CD4-positive, alpha-beta T cell (primary cell): ENCODE data around the gene ABTB1. TPM values are rescaled to one million over a fixed set of nuclear protein-coding genes. Genes with fewer than 3 reads are reported as not detected.
A peak's percentile ranks its signal among the peaks of the same experiment; 100 is the strongest.

Experiments used
- ATAC-seq: fragments of 200-7000 bp; cut with Tn5 transposase; one replicate; pipeline ENCODE4 v1.10.0; 2022; ENCODE audit warnings: mild to moderate bottlenecking; ENCODE audit not compliant: poor library complexity
- CTCF ChIA-PET: fragments of 350-600 bp; sonication (Branson Sonifier 250); formaldehyde crosslinking; loops from one replicate; lab custom pipeline; 2021; ENCODE audit warnings: antibody characterized with exemption, inconsistent platforms; lab: Charles Lee
- POLR2A ChIA-PET: fragments of 350-600 bp; sonication (Branson Sonifier 250); formaldehyde crosslinking; loops from one replicate; lab custom pipeline; 2021; ENCODE audit warnings: antibody characterized with exemption, inconsistent platforms; lab: Charles Lee
- DNase-seq, 14 experiments: peaks; one replicate each; pipeline ENCODE4 v3.0.0-alpha.2; 2013 to 2020; ENCODE audit warnings: mixed read lengths in 2 of 14
- H3K27ac ChIP-seq, 2 donors: one replicate each; pipeline versions ENCODE4 v1.5.1 to v1.7.0; 2013; ENCODE audit warnings: low read length in 2 of 2, low read depth in 1 of 2, mild to moderate bottlenecking in 1 of 2
- H3K27me3 ChIP-seq, 2 experiments: 1 replicate in 1 of 2; 2 replicates in 1 of 2; pipeline versions ENCODE4 v1.6.1 to v1.7.0; 2013; ENCODE audit warnings: low read length in 2 of 2, control low read depth in 1 of 2, mild to moderate bottlenecking in 1 of 2, moderate library complexity in 1 of 2; ENCODE audit not compliant: insufficient read depth in 2 of 2, control insufficient read depth in 1 of 2
- H3K36me3 ChIP-seq: one replicate; pipeline ENCODE4 v1.6.1; 2013; ENCODE audit warnings: low read length, control low read depth; ENCODE audit not compliant: insufficient read depth
- H3K4me1 ChIP-seq: one replicate; pipeline ENCODE4 v1.6.1; 2013; ENCODE audit warnings: low read length, control low read depth; ENCODE audit not compliant: insufficient read depth
- H3K4me3 ChIP-seq: one replicate; pipeline ENCODE4 v1.5.1; 2013; ENCODE audit warnings: mild to moderate bottlenecking, low read length, moderate library complexity
- H3K9me3 ChIP-seq, 2 experiments: 1 replicate in 1 of 2; 2 replicates in 1 of 2; pipeline versions ENCODE4 v1.6.1 to v1.7.0; 2013; ENCODE audit warnings: low read length in 2 of 2, mild to moderate bottlenecking in 2 of 2, control low read depth in 1 of 2, moderate library complexity in 1 of 2; ENCODE audit not compliant: control insufficient read depth in 1 of 2, insufficient read depth in 1 of 2
- H3K27ac Mint-ChIP-seq: one replicate; pipeline ENCODE4 v1.8.0; 2020; ENCODE audit warnings: mixed read lengths
- H3K27me3 Mint-ChIP-seq: one replicate; pipeline ENCODE4 v1.8.0; 2021; ENCODE audit warnings: mixed read lengths
- H3K36me3 Mint-ChIP-seq: one replicate; pipeline ENCODE4 v1.8.0; 2021; ENCODE audit warnings: low read depth, mixed read lengths
- H3K4me1 Mint-ChIP-seq: one replicate; pipeline ENCODE4 v1.8.0; 2021; ENCODE audit warnings: low read depth, mixed read lengths
- H3K4me3 Mint-ChIP-seq: one replicate; pipeline ENCODE4 v1.8.0; 2020; ENCODE audit warnings: mild to moderate bottlenecking, mixed read lengths
- H3K9me3 Mint-ChIP-seq: one replicate; pipeline ENCODE4 v1.8.0; 2020; ENCODE audit warnings: mixed read lengths
- CTCF ChIP-seq: fragments of 200-600 bp; IDR thresholded peaks from one replicate; pipeline ENCODE4 v1.8.0; 2022; ENCODE audit warnings: antibody characterized with exemption, mild to moderate bottlenecking
- intact Hi-C, 2 experiments: fragments of 100-400 bp; cut with DNase I in 1 of 2; cut with micrococcal nuclease in 1 of 2; formaldehyde crosslinking; loops; one replicate each; pipeline versions ENCODE4 v1.15.1 to v1.9.0; 2023 to 2025; cut with DNase I, micrococcal nuclease
- total RNA-seq, 174 experiments: library from RNA in 2 of 174; stranded (reverse) in 2 of 174; gene quantifications; one replicate each; pipeline ENCODE4 v1.2.3 and lab custom pipeline; 2021 to 2026

ABTB1 gene
- total RNA-seq, 2 experiments from 2014 or later: 116 to 118 TPM

- Histone ChIP-seq H3K9me3 (no peaks in the 10 kb centered on the region), H3K36me3 (no peaks in the 10 kb centered on the region), H3K4me1 (peaks cover 29% of the 10 kb centered on the region), H3K27ac (no peak overlapping the region), H3K27me3 (peaks cover 8 to 11% of the 10 kb centered on the region in 2 experiments), H3K4me3 (no peak overlapping the region)
- Mint-ChIP-seq H3K4me1 (peaks cover 44% of the 10 kb centered on the region), H3K27me3 (peaks cover 36% of the 10 kb centered on the region), H3K9me3 (no peaks in the 10 kb centered on the region), H3K27ac (no peak overlapping the region), H3K4me3 (peak overlapping the region; percentile 89), H3K36me3 (no peaks in the 10 kb centered on the region)
- ChIA-PET CTCF (no interaction called here), POLR2A (no interaction called here)
- ATAC-seq (no peak), DNase-seq (no peak)
- intact Hi-C loops: no loop called here
- TF ChIP-seq CTCF: no peak
Observed at GRCh38 chr3:127630811-127631714, 41.7 kb upstream of the ABTB1 start.

GRCh38 chr3:127632035-127632820 is 40.5 kb upstream of the ABTB1 start:
- ATAC-seq: no peak
- H3K4me1 Mint-ChIP-seq: peaks cover 37% of the 10 kb centered on the region
- intact Hi-C loops: no loop called here
- no peaks in the 10 kb centered on the region for H3K36me3 Mint-ChIP-seq
- Histone ChIP-seq H3K4me1 (peaks cover 26% of the 10 kb centered on the region), H3K27me3 (peaks cover 8 to 11% of the 10 kb centered on the region in 2 experiments), H3K36me3 (no peaks in the 10 kb centered on the region), H3K27ac (no peak overlapping the region), H3K4me3 (no peak overlapping the region), H3K9me3 (no peaks in the 10 kb centered on the region)
- ChIA-PET POLR2A (no interaction called here), CTCF (no interaction called here)
- H3K27ac Mint-ChIP-seq: no peak overlapping the region
- H3K9me3 Mint-ChIP-seq: no peaks in the 10 kb centered on the region
- H3K27me3 Mint-ChIP-seq: peaks cover 36% of the 10 kb centered on the region
- no peak for DNase-seq
- H3K4me3 Mint-ChIP-seq: no peak overlapping the region
- no peak for TF ChIP-seq CTCF

GRCh38 chr3:127634653-127635052 is 38.1 kb upstream of the ABTB1 start:
- CTCF ChIA-PET: no interaction called here
- Histone ChIP-seq H3K4me3 (no peak overlapping the region), H3K27ac (no peak overlapping the region), H3K4me1 (peaks cover 24% of the 10 kb centered on the region), H3K36me3 (no peaks in the 10 kb centered on the region), H3K27me3 (peaks cover 8 to 11% of the 10 kb centered on the region in 2 experiments), H3K9me3 (no peaks in the 10 kb centered on the region)
- peaks cover 30% of the 10 kb centered on the region for H3K27me3 Mint-ChIP-seq
- POLR2A ChIA-PET: interaction anchor here (1.4 kb wide), 1 partner anchor 38 kb away, joined by 4 read pairs; the partner anchor contains the start of gene ABTB1
- H3K4me1 Mint-ChIP-seq: peaks cover 27% of the 10 kb centered on the region
- ATAC-seq (no peak), DNase-seq (no peak)
- H3K4me3 Mint-ChIP-seq: no peak overlapping the region
- no peak for TF ChIP-seq CTCF
- H3K9me3 Mint-ChIP-seq: no peaks in the 10 kb centered on the region
- intact Hi-C loops: no loop called here
- H3K27ac Mint-ChIP-seq: no peak overlapping the region
- no peaks in the 10 kb centered on the region for H3K36me3 Mint-ChIP-seq
